ENCODE measurements around the gene SCYGR6.

DNA sequence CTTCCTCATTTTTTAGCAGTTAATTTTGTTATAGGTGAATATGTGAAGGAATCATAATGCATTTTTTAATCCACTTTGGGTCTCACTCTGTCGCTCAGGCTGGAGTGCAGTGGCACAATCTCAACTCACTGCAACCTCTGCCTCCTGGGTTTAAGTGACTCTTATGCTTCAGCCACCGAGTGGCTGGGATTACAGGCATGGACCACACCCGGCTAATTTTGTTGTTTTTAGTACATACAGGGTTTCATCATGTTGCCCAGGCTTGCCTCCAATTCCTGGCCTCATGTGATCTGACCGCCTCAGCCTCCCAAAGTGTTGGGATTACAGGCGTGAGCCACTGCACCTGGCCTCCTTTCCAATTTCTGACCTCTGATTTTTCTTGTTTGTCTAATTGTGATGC is 40.3 kb downstream of the SCYGR6 start:
- TF ChIP-seq, protein P1, sequence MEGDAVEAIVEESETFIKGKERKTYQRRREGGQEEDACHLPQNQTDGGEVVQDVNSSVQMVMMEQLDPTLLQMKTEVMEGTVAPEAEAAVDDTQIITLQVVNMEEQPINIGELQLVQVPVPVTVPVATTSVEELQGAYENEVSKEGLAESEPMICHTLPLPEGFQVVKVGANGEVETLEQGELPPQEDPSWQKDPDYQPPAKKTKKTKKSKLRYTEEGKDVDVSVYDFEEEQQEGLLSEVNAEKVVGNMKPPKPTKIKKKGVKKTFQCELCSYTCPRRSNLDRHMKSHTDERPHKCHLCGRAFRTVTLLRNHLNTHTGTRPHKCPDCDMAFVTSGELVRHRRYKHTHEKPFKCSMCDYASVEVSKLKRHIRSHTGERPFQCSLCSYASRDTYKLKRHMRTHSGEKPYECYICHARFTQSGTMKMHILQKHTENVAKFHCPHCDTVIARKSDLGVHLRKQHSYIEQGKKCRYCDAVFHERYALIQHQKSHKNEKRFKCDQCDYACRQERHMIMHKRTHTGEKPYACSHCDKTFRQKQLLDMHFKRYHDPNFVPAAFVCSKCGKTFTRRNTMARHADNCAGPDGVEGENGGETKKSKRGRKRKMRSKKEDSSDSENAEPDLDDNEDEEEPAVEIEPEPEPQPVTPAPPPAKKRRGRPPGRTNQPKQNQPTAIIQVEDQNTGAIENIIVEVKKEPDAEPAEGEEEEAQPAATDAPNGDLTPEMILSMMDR (IDR thresholded peaks at IDR 0.05; ENCODE audit: control extremely low read depth in 1 of 3, insufficient read depth in 1 of 3, low read depth in 1 of 3, low read length in 3 of 3) = no peak
- TF ChIP-seq MAFK (IDR thresholded peaks at IDR 0.05; ENCODE audit: low read depth, low read length) (no peak), CHD1 (IDR thresholded peaks at IDR 0.05; ENCODE audit: low read depth, low read length) (no peak), SP4 (IDR thresholded peaks at IDR 0.05; ENCODE audit: low read length) (no peak), POLR2AphosphoS5 (IDR thresholded peaks at IDR 0.05; ENCODE audit: low read depth, low read length) (no peak), KDM1A (IDR thresholded peaks at IDR 0.05; ENCODE audit: borderline replicate concordance, low read length) (no peak), PHF8 (conservative IDR thresholded peaks at IDR 0.05; ENCODE audit: low read depth, low read length) (no peak), EP300 (IDR thresholded peaks at IDR 0.05; ENCODE audit: borderline replicate concordance in 1 of 2, low read depth in 2 of 2, low read length in 2 of 2) (no peak), CREB1 (IDR thresholded peaks at IDR 0.05) (no peak), CEBPB (IDR thresholded peaks at IDR 0.05; ENCODE audit: low read depth, low read length) (no peak), POLR2A (IDR thresholded peaks at IDR 0.05; ENCODE audit: control extremely low read depth in 1 of 2, low read depth in 2 of 2, low read length in 2 of 2) (no peak), HDAC2 (IDR thresholded peaks at IDR 0.05; ENCODE audit: borderline replicate concordance in 1 of 2, low read depth in 2 of 2, low read length in 2 of 2) (no peak)
- TF ChIP-seq, protein P2, sequence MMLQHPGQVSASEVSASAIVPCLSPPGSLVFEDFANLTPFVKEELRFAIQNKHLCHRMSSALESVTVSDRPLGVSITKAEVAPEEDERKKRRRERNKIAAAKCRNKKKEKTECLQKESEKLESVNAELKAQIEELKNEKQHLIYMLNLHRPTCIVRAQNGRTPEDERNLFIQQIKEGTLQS (IDR thresholded peaks at IDR 0.05; ENCODE audit: insufficient read depth, low read depth, low read length) = no peak

Data from H1 (cell line).